Cardiac muscle cell (in vitro differentiated cells and primary cell): Measurements from ENCODE around the gene DRD3. TPM values are rescaled to one million over a fixed set of nuclear protein-coding genes. Genes with fewer than 3 reads are reported as not detected.

Experiments used
- DNase-seq, 2 donors: peaks; one replicate each; pipeline versions ENCODE4 v3.0.0 to v3.0.0-alpha.2; 2010 to 2017; ENCODE audit warnings: low read depth in 1 of 2, low spot score in 1 of 2
- H3K27ac ChIP-seq: fragments of 200-600 bp; sonication (generic); 2 replicates; pipeline ENCODE4 v1.5.1; 2016
- H3K27me3 ChIP-seq: fragments of 200-600 bp; sonication (generic); 2 replicates; pipeline ENCODE4 v1.6.0; 2016; ENCODE audit warnings: control low read depth
- H3K36me3 ChIP-seq: fragments of 200-600 bp; sonication (generic); 2 replicates; pipeline ENCODE4 v1.5.1; 2016; ENCODE audit warnings: control low read depth
- H3K4me1 ChIP-seq: fragments of 200-600 bp; sonication (generic); 2 replicates; pipeline ENCODE4 v1.8.1; 2017; ENCODE audit warnings: low read depth, mild to moderate bottlenecking, mixed run types
- H3K4me3 ChIP-seq: fragments of 200-600 bp; sonication (generic); 2 replicates; pipeline ENCODE4 v1.5.1; 2016; ENCODE audit warnings: mild to moderate bottlenecking
- H3K9me3 ChIP-seq: fragments of 200-600 bp; sonication (generic); 2 replicates; pipeline ENCODE4 v1.5.1; 2017; ENCODE audit warnings: low read depth, mild to moderate bottlenecking, control low read depth
- CTCF ChIP-seq: IDR thresholded peaks from 2 replicates; pipeline ENCODE4 v1.5.1; 2012; ENCODE audit warnings: low read depth, mild to moderate bottlenecking, low read length
- polyA plus RNA-seq: library from polyadenylated mRNA; unstranded; fragments of >200 nt; fragmentation: Nextera tagmentation; extraction: Ambion mirVana; gene quantifications from 2 replicates; pipeline ENCODE4 v1.2.1, GENCODE V29; 2016
- total RNA-seq: library from RNA; depleted of rRNA; stranded (reverse); fragments of >200 nt; gene quantifications from 2 replicates; pipeline ENCODE4 v1.2.3, GENCODE V29; 2016

The DRD3 gene
- total and polyA plus RNA-seq, 2 experiments from 2014 or later: 0.51 TPM; not detected in 1

- no peaks in the 10 kb centered on the region for H3K27me3 ChIP-seq
- H3K4me1 ChIP-seq: no peaks in the 10 kb centered on the region
- no peak overlapping the region for H3K27ac ChIP-seq
- TF ChIP-seq CTCF: no peak
- no peaks in the 10 kb centered on the region for H3K9me3 ChIP-seq
- H3K36me3 ChIP-seq: no peaks in the 10 kb centered on the region
- DNase-seq: peak in 1 of 2 donors; percentile 31
- no peak overlapping the region for H3K4me3 ChIP-seq
These were observed 37.5 kb upstream of the DRD3 start for GRCh38 chr3:114216186-114216970.

- Histone ChIP-seq H3K4me1 (no peaks in the 10 kb centered on the region), H3K9me3 (no peaks in the 10 kb centered on the region), H3K27ac (no peak overlapping the region), H3K36me3 (no peaks in the 10 kb centered on the region), H3K4me3 (no peak overlapping the region), H3K27me3 (no peaks in the 10 kb centered on the region)
- no peak for DNase-seq
- no peak for TF ChIP-seq CTCF
These were observed 35.9 kb upstream of the DRD3 start for GRCh38 chr3:114214542-114215341.

GRCh38 chr3:114213627-114214541, 35.0 kb upstream of the DRD3 start:
- no peaks in the 10 kb centered on the region for H3K9me3 ChIP-seq
- peak; percentile 8 for TF ChIP-seq CTCF
- no peaks in the 10 kb centered on the region for H3K36me3 ChIP-seq
- H3K4me1 ChIP-seq: no peaks in the 10 kb centered on the region
- H3K27me3 ChIP-seq: no peaks in the 10 kb centered on the region
- H3K27ac ChIP-seq: no peak overlapping the region
- peak; percentile 5 to 60 for DNase-seq
- H3K4me3 ChIP-seq: no peak overlapping the region

GRCh38 chr3:114213292-114213626, 34.4 kb upstream of the DRD3 start:
- peak in 1 of 2 donors; percentile 48 for DNase-seq

More at GRCh38 chr3:114213292-114213626, 34.4 kb upstream of the DRD3 start:
- H3K36me3 ChIP-seq: no peaks in the 10 kb centered on the region
- no peak overlapping the region for H3K27ac ChIP-seq
- H3K4me3 ChIP-seq: no peak overlapping the region
- no peak for TF ChIP-seq CTCF
- no peaks in the 10 kb centered on the region for H3K9me3 ChIP-seq
- no peaks in the 10 kb centered on the region for H3K4me1 ChIP-seq
- H3K27me3 ChIP-seq: no peaks in the 10 kb centered on the region
